GM20000 (cell line): ENCODE measurements around the gene LRMDA.

Experiments used
- DNase-seq: peaks from one replicate; pipeline ENCODE4 v3.0.0; 2012; ENCODE audit warnings: low spot score
- TF ChIP-seq, protein P1 (sequence below): IDR thresholded peaks from 2 replicates; pipeline ENCODE4 v1.5.1; 2012; ENCODE audit warnings: mild to moderate bottlenecking, control low read depth; ENCODE audit errors: extremely low read depth, missing control alignments

Gene LRMDA

DNA sequence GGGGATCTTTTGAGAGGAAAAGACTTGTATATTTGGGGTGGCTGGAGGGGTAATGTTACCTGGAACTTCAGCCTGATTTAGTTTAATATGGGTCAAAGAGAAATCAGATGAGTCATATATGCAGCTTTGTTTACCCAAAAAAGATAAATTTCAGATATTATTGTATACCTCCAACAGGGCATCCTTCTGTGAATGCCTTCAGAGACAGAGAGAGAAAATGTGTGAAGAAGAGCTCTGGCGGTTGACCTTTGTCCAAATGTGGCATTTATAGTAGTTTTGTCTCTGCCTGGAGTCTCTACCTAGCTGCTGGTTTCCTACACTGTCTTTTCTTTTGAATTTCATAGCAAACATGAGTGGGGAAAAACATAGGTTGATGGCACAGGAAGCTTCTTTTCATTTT is 21.6 kb downstream of the LRMDA start:
- DNase-seq: no peak
- TF ChIP-seq, protein P1, sequence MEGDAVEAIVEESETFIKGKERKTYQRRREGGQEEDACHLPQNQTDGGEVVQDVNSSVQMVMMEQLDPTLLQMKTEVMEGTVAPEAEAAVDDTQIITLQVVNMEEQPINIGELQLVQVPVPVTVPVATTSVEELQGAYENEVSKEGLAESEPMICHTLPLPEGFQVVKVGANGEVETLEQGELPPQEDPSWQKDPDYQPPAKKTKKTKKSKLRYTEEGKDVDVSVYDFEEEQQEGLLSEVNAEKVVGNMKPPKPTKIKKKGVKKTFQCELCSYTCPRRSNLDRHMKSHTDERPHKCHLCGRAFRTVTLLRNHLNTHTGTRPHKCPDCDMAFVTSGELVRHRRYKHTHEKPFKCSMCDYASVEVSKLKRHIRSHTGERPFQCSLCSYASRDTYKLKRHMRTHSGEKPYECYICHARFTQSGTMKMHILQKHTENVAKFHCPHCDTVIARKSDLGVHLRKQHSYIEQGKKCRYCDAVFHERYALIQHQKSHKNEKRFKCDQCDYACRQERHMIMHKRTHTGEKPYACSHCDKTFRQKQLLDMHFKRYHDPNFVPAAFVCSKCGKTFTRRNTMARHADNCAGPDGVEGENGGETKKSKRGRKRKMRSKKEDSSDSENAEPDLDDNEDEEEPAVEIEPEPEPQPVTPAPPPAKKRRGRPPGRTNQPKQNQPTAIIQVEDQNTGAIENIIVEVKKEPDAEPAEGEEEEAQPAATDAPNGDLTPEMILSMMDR: no peak

DNA sequence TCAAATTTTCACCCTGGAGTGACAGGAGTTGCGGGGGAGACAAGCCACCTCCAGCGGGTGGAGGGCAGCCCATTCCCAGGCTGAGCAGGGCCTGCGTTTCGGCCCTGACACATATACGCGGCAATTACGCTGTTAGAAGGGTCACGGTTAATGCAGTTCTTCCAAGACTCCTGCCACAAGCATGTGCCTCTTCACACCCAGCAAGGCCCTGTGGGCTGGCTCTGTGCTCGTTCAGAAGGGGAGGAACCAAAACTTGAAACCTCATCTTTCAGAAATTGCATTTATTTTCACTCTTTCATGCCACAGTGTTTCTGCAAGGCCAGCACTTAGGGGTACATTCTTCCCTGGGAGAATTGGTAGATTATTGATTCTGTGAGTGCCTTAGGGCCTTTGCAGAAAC is 24.7 kb downstream of the LRMDA start:
- DNase-seq: no peak
- TF ChIP-seq, protein P1: no peak

DNA sequence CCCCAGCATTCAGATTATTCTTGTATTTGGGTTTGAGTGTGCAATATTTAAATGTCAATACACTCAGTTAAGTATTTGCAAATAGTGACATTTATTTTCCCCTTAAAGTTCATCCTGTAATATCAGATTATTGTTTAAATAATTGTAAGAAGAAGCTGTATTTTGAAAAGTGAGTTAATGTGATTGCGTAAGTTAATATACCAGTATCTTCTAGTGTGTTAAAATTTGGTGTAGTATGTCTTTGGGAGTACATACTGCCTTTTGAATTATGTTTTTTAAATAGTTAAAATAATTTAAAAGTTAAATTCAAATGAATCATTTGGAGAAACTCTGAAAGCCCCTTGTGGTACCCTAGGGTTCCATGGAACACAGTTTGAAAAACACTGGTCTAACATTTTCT is 28.6 kb downstream of the LRMDA start:
- no peak for DNase-seq
- TF ChIP-seq, protein P1: no peak

DNA sequence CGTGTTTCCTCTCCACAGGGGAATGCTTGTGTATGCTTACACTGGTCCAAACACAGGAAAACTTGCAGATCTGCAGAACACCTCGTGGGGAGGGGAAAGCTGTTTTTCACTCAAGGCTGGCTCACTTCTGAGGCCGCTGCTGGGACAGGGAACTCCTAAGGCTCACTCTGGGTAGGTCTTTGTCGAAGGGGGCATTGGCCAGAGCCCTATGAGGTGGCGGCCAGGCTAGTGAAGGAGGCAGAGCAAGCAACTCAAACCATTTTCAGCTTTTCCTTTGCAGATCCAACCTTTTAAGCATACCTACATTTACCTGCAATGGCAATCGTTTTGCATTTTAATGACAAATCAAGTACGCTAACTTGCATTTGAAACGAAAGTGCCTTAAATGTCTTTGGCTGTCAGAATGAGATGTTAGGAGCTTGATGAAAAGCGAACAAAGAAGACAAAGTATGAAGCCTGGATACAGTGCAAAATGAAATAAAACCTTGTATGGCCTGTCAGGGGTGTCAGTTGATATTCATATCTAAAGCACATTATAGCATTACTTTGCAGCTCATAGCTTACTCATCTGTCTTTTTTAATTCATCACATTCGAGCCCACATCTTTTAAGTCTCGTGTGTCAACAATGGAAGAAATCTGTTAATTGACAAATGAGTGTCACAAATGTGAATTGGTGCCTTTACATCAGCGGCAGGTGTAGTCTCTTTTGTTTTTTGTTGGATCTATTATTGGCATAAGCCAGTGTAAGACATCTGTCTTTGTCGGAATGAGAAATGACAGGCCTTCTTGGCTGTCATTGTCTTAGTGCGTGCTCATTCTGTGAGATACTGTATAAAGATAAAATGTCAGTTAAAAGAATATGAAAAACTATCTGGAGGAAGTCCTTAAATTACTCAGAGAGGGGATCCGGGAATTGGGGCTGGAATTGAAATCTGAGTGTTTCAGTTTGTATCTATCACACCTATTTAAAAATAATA is 30.5 kb downstream of the LRMDA start:
- TF ChIP-seq, protein P1: no peak

DNA sequence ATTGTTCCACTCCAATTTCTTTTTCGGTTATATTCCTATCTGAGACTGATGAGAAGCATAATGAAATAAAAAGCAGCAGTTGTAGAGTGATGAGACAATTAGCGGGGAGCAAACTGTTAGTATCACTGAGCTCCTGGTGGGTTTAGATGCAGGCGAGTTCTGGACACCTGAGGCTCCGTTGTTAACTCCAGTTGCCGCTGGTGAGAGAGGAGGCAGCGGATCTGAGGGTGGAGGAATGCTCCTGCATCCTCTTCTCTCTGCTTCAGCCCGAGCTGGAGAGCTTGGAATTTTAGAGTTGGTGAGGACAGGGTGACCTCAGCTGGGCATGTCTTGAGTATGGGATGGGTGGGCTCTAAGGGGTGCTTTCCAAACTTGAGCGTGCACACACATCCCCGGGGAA is 31.4 kb downstream of the LRMDA start:
- DNase-seq: no peak
- TF ChIP-seq, protein P1: no peak

More for the DNA sequence above, 30.5 kb downstream of the LRMDA start:
- DNase-seq: no peak

DNA sequence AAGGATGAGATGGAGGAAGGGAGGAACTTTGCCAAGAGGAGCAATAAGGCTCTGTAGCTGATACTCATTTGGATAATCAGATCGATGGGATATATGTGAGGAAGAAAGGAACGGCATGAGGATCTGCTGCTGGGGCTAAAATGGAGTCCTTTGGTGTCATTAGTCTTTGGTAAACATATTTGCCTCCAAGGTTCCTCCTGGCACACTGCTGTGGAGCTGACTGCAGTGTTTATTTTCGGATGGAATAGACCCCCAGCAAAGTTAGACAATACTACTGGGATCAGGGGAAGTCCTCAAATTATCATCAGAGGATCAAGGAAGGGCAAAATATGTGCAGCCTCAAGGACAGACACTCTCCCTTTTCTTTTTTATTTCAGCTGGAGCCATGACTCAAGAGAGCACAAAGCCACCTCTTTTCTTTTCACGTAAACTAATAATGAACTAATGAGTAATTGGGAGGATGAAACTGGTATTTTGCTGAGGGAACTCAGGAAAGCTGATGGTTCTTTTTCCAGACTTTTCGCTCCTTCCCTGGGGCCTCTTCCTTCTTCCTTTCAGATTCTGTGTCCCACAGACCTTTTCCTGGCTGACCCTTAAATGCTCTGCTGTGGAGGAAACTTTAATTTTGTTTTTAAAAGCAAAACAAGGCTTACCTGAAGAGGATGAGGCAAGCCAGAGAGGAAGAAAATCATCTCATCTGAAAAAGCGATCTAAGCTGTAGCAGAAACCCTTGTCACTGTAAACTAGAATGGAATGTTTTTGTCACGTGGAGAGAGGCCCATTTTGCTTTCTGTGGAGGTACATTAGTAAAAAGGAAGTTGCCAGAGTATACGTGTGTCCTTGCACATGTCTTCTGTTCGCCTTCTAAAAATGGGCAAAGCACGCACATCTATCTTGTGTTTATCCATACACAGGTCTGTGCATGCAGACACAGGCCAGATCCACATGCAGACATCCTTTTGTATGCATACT is 33.3 kb downstream of the LRMDA start:
- DNase-seq: no peak
- TF ChIP-seq, protein P1: no peak
